Upper lobe of left lung (tissue), 6 donors: ENCODE data around the gene DNAI7. TPM values are rescaled to one million over a fixed set of nuclear protein-coding genes. Genes with fewer than 3 reads are reported as not detected.

Experiments used
- ATAC-seq, 2 donors: fragments of 200-7000 bp; cut with Tn5 transposase; one replicate each; pipeline ENCODE4 v1.9.1; 2022; ENCODE audit warnings: mild to moderate bottlenecking in 2 of 2, moderate library complexity in 2 of 2; ENCODE audit not compliant: low FRiP score in 2 of 2
- DNase-seq, 2 donors: peaks; one replicate each; pipeline ENCODE4 v3.0.0-alpha.2; 2019 to 2020
- H3K27ac ChIP-seq, 4 donors: fragments of 200-600 bp; sonication (generic); one replicate each; pipeline ENCODE4 v1.5.1; 2016 to 2019
- H3K27me3 ChIP-seq, 4 donors: fragments of 200-600 bp; sonication (generic); one replicate each; pipeline ENCODE4 v1.5.1; 2017 to 2019
- H3K36me3 ChIP-seq, 4 donors: fragments of 200-600 bp; sonication (generic); one replicate each; pipeline ENCODE4 v1.5.1; 2016 to 2019
- H3K4me1 ChIP-seq, 4 donors: fragments of 200-600 bp; sonication (generic); one replicate each; pipeline ENCODE4 v1.5.1; 2018 to 2019
- H3K4me3 ChIP-seq, 4 donors: fragments of 200-600 bp; sonication (generic); one replicate each; pipeline ENCODE4 v1.5.1; 2017 to 2019; ENCODE audit warnings: mild to moderate bottlenecking in 2 of 4, moderate library complexity in 1 of 4
- H3K9me3 ChIP-seq, 4 donors: fragments of 200-600 bp; sonication (generic); one replicate each; pipeline ENCODE4 v1.5.1; 2018 to 2019
- CTCF ChIP-seq, 6 experiments: fragments of 450-650 bp in 4 of 6; fragments of 200-600 bp in 2 of 6; sonication (generic) in 2 of 6; IDR thresholded peaks; one replicate each; pipeline ENCODE4 v1.5.1; 2016 to 2019; ENCODE audit warnings: antibody characterized with exemption in 6 of 6
- EP300 ChIP-seq, 4 donors: sonication (generic); formaldehyde crosslinking; IDR thresholded peaks; one replicate each; pipeline ENCODE4 v1.5.1; 2017; ENCODE audit warnings: antibody characterized with exemption in 4 of 4, control low read depth in 2 of 4
- POLR2A ChIP-seq, 4 donors: fragments of 450-650 bp; IDR thresholded peaks; one replicate each; pipeline ENCODE4 v1.5.1; 2016 to 2017; ENCODE audit warnings: antibody characterized with exemption in 4 of 4, mild to moderate bottlenecking in 2 of 4
- POLR2AphosphoS5 ChIP-seq, 2 donors: sonication (generic); formaldehyde crosslinking; IDR thresholded peaks; one replicate each; pipeline ENCODE4 v1.5.1; 2017; ENCODE audit warnings: antibody characterized with exemption in 2 of 2
- WGBS, 2 donors: methylation state at CpG; one replicate each; pipeline ENCODE4 v1.1.5; 2017 to 2018; 5-methylcytosine and 5-hydroxymethylcytosine counted together
- total RNA-seq, 6 donors: library from RNA; depleted of rRNA in 4 of 6; stranded (reverse); fragments of >200 nt in 4 of 6; gene quantifications; one replicate each; pipeline versions ENCODE4 v1.1.0 to v1.2.1, GENCODE V29; 2016 to 2021
- donor health status: DM: no; HTN: no; CAD: no; lungs with moderate emphysema.
- donor health status: DM: no; HTN: yes; CAD: no; lungs with severe emphysema.

The DNAI7 gene
- total RNA-seq, 6 donors from 2014 or later: 0.72 to 22.3 (median 4.1) TPM

- Histone ChIP-seq H3K9me3 (no peaks in the 10 kb centered on the region), H3K4me3 (no peak overlapping the region), H3K36me3 (no peaks in the 10 kb centered on the region), H3K27me3 (no peaks in the 10 kb centered on the region), H3K4me1 (no peaks in the 10 kb centered on the region), H3K27ac (no peak overlapping the region)
- no peak for DNase-seq
- no peak for ATAC-seq
- WGBS, 2 donors: 89 to 94% methylated on average over 4 of the region's 4 CpGs
- TF ChIP-seq POLR2AphosphoS5 (IDR thresholded peaks at IDR 0.05) (no peak), EP300 (IDR thresholded peaks at IDR 0.05) (no peak), POLR2A (IDR thresholded peaks at IDR 0.05) (no peak), CTCF (IDR thresholded peaks at IDR 0.05) (no peak)
Observed at GRCh38 chr12:25186038-25186787, 8.7 kb downstream of the DNAI7 start.

GRCh38 chr12:25184132-25184531 lies 10.8 kb downstream of the DNAI7 start:
- Histone ChIP-seq H3K4me3 (no peak overlapping the region), H3K4me1 (no peaks in the 10 kb centered on the region), H3K27me3 (no peaks in the 10 kb centered on the region), H3K27ac (no peak overlapping the region), H3K36me3 (no peaks in the 10 kb centered on the region), H3K9me3 (peaks cover 0 to 3% (median 0%) of the 10 kb centered on the region in 4 donors)
- no peak for DNase-seq
- 58 to 80% methylated on average over 2 of the region's 2 CpGs for WGBS, 2 donors
- TF ChIP-seq EP300 (IDR thresholded peaks at IDR 0.05) (no peak), CTCF (IDR thresholded peaks at IDR 0.05) (no peak), POLR2A (IDR thresholded peaks at IDR 0.05) (no peak), POLR2AphosphoS5 (IDR thresholded peaks at IDR 0.05) (no peak)
- no peak for ATAC-seq

- DNase-seq (no peak), ATAC-seq (no peak)
- Histone ChIP-seq H3K9me3 (peaks cover 0 to 3% (median 0%) of the 10 kb centered on the region in 4 donors), H3K36me3 (no peaks in the 10 kb centered on the region), H3K4me3 (no peak overlapping the region), H3K27me3 (no peaks in the 10 kb centered on the region), H3K4me1 (no peaks in the 10 kb centered on the region), H3K27ac (no peak overlapping the region)
- WGBS, 2 donors: 76% methylated on average over 3 of the region's 3 CpGs
- TF ChIP-seq CTCF (IDR thresholded peaks at IDR 0.05) (no peak), POLR2A (IDR thresholded peaks at IDR 0.05) (no peak), POLR2AphosphoS5 (IDR thresholded peaks at IDR 0.05) (no peak), EP300 (IDR thresholded peaks at IDR 0.05) (no peak)
Observed at GRCh38 chr12:25182765-25183164, 12.2 kb downstream of the DNAI7 start.

GRCh38 chr12:25162866-25163265 lies 32.1 kb downstream of the DNAI7 start:
- H3K4me1 ChIP-seq: no peaks in the 10 kb centered on the region
- TF ChIP-seq POLR2A (IDR thresholded peaks at IDR 0.05) (no peak), CTCF (IDR thresholded peaks at IDR 0.05) (no peak), EP300 (IDR thresholded peaks at IDR 0.05) (no peak), POLR2AphosphoS5 (IDR thresholded peaks at IDR 0.05) (no peak)
- no peaks in the 10 kb centered on the region for H3K27me3 ChIP-seq
- WGBS, 2 donors: 89 to 92% methylated on average over 6 of the region's 6 CpGs
- ATAC-seq: no peak
- no peak for DNase-seq
- H3K36me3 ChIP-seq: no peaks in the 10 kb centered on the region
- H3K4me3 ChIP-seq: no peak overlapping the region
- no peak overlapping the region for H3K27ac ChIP-seq
- no peaks in the 10 kb centered on the region for H3K9me3 ChIP-seq

GRCh38 chr12:25156061-25156460 lies 38.9 kb downstream of the DNAI7 start:
- no peak overlapping the region for H3K4me3 ChIP-seq
- H3K27me3 ChIP-seq: no peaks in the 10 kb centered on the region
- ATAC-seq (no peak), DNase-seq (no peak)
- H3K27ac ChIP-seq: no peak overlapping the region
- H3K36me3 ChIP-seq: no peaks in the 10 kb centered on the region
- peaks cover 0 to 6% (median 2%) of the 10 kb centered on the region in 4 donors for H3K4me1 ChIP-seq
- WGBS, 2 donors: 87 to 88% methylated on average over 4 of the region's 4 CpGs
- H3K9me3 ChIP-seq: no peaks in the 10 kb centered on the region
- no peak for TF ChIP-seq POLR2AphosphoS5 (IDR thresholded peaks at IDR 0.05)
- no peak for TF ChIP-seq POLR2A (IDR thresholded peaks at IDR 0.05)
- TF ChIP-seq CTCF (IDR thresholded peaks at IDR 0.05): no peak
- no peak for TF ChIP-seq EP300 (IDR thresholded peaks at IDR 0.05)
